Measurements from ENCODE around the gene TMTC1. TPM values are rescaled to one million over a fixed set of nuclear protein-coding genes. Genes with fewer than 3 reads are reported as not detected.
A peak's percentile ranks its signal among the peaks of the same experiment; 100 is the strongest.

TMTC1 gene
- total and polyA plus RNA-seq, 7 experiments from 2014 or later = 0.19 to 2.8 (median 0.46) TPM; not detected in 3

DNA sequence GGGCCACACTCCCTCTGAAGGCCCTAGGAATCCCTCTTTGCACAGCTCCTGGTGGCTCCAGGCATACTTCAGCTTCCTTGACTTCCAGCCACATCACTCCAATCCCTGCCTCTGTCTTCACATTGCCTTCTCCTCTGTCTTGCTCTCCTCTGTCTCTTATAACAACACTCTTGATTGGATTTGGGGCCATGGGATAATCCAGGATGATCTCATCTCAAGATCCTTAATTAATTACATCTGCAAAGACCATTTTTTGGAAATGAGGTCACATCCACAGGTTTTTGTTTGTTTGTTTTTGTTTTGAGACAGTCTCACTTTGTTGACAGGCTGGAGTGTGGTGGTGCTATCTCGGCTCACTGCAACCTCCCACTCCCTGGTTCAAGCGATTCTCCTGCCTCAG is 88.7 kb downstream of the TMTC1 start:
- H3K27ac Mint-ChIP-seq = peak overlapping the region in 1 of 9 donors; percentile 24
- H3K27me3 Mint-ChIP-seq = peaks cover 0 to 8% (median 6%) of the 10 kb centered on the region in 5 donors
- H3K9me3 ChIP-seq (ENCODE audit: control insufficient read depth in 2 of 3, low read length in 3 of 3) = no peaks in the 10 kb centered on the region
- DNase-seq = no peak
- no peak overlapping the region for H3K27ac ChIP-seq (ENCODE audit: low read depth, low read length)
- ChIA-PET POLR2A (no interaction called here), CTCF (no interaction called here)
- H3K9me3 Mint-ChIP-seq = peaks cover 0 to 5% (median 0%) of the 10 kb centered on the region in 11 donors
- no peak for ATAC-seq
- no peaks in the 10 kb centered on the region for H3K27me3 ChIP-seq (ENCODE audit: control insufficient read depth in 2 of 2, insufficient read depth in 2 of 2, low read length in 2 of 2)
- peaks cover 0 to 6% (median 0%) of the 10 kb centered on the region in 7 donors for H3K4me1 Mint-ChIP-seq
- no peak overlapping the region for H3K4me3 ChIP-seq (ENCODE audit: low read length)
- no peak overlapping the region for H3K4me3 Mint-ChIP-seq
- no peaks in the 10 kb centered on the region for H3K4me1 ChIP-seq (ENCODE audit: control insufficient read depth in 2 of 2, insufficient read depth in 2 of 2, low read length in 2 of 2)
- intact Hi-C loops (cut with micrococcal nuclease) = no loop called here
- H3K36me3 Mint-ChIP-seq = no peaks in the 10 kb centered on the region
- no peaks in the 10 kb centered on the region for H3K36me3 ChIP-seq (ENCODE audit: control insufficient read depth in 2 of 3, insufficient read depth in 3 of 3, low read length in 3 of 3)

DNA sequence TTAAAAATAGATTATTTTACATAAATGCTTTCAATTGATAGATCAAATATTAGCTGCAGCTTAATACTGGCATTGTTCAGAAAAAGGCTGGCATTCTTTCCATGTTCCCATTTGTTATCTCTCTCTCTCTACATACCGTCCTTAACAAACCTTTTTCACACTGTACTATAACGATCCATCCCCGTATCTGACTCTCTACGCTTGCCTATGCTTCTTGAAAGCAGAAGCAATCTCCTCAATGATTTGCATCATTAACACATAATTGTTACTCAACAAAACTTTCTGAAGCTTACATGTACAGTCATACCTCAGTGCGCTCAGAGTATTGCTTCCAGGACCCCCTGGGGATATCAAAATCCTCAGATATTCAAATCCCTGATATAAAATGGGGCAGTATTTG is 89.7 kb downstream of the TMTC1 start:
- ChIA-PET CTCF (no interaction called here), POLR2A (no interaction called here)
- intact Hi-C loops (cut with micrococcal nuclease) = no loop called here
- no peak overlapping the region for H3K27ac Mint-ChIP-seq
- H3K27me3 Mint-ChIP-seq = peaks cover 0 to 17% (median 11%) of the 10 kb centered on the region in 5 donors
- Histone ChIP-seq H3K27me3 (ENCODE audit: control insufficient read depth in 2 of 2, insufficient read depth in 2 of 2, low read length in 2 of 2) (no peaks in the 10 kb centered on the region), H3K36me3 (ENCODE audit: control insufficient read depth in 2 of 3, insufficient read depth in 3 of 3, low read length in 3 of 3) (no peaks in the 10 kb centered on the region), H3K4me1 (ENCODE audit: control insufficient read depth in 2 of 2, insufficient read depth in 2 of 2, low read length in 2 of 2) (no peaks in the 10 kb centered on the region), H3K27ac (ENCODE audit: low read depth, low read length) (no peak overlapping the region), H3K9me3 (ENCODE audit: control insufficient read depth in 2 of 3, low read length in 3 of 3) (no peaks in the 10 kb centered on the region), H3K4me3 (ENCODE audit: low read length) (no peak overlapping the region)
- peaks cover 0 to 11% (median 4%) of the 10 kb centered on the region in 11 donors for H3K9me3 Mint-ChIP-seq
- ATAC-seq (peak; percentile 44), DNase-seq (no peak)
- peaks cover 0 to 6% (median 0%) of the 10 kb centered on the region in 7 donors for H3K4me1 Mint-ChIP-seq
- H3K4me3 Mint-ChIP-seq = no peak overlapping the region
- no peaks in the 10 kb centered on the region for H3K36me3 Mint-ChIP-seq

DNA sequence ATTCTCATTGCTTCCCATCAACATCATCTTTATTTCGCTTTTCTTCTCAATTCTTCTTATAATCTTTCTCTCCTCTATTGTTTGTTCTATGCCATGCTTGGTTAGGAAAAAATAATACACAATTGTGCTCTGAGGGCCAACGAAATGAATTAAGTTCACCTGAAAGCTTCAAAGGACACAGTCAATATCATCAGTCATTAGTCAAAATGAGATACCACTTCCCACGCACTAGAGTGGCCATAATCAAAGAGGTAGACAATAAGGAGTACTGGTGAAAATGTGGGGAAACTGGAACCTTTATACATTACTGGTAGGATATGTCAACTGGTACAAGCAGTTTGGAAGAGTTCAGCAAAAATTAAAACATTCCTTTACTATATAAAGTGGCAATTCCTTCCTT is 91.5 kb downstream of the TMTC1 start:
- Mint-ChIP-seq H3K27ac (no peak overlapping the region), H3K36me3 (no peaks in the 10 kb centered on the region), H3K4me1 (peaks cover 0 to 6% (median 0%) of the 10 kb centered on the region in 7 donors), H3K4me3 (no peak overlapping the region), H3K27me3 (peaks cover 0 to 25% (median 11%) of the 10 kb centered on the region in 5 donors), H3K9me3 (peaks cover 0 to 11% (median 5%) of the 10 kb centered on the region in 11 donors)
- no peak for ATAC-seq
- ChIA-PET POLR2A (no interaction called here), CTCF (no interaction called here)
- intact Hi-C loops (cut with micrococcal nuclease) = no loop called here
- Histone ChIP-seq H3K9me3 (ENCODE audit: control insufficient read depth in 2 of 3, low read length in 3 of 3) (no peaks in the 10 kb centered on the region), H3K27me3 (ENCODE audit: control insufficient read depth in 2 of 2, insufficient read depth in 2 of 2, low read length in 2 of 2) (no peaks in the 10 kb centered on the region), H3K4me1 (ENCODE audit: control insufficient read depth in 2 of 2, insufficient read depth in 2 of 2, low read length in 2 of 2) (no peaks in the 10 kb centered on the region), H3K4me3 (ENCODE audit: low read length) (no peak overlapping the region), H3K36me3 (ENCODE audit: control insufficient read depth in 2 of 3, insufficient read depth in 3 of 3, low read length in 3 of 3) (no peaks in the 10 kb centered on the region), H3K27ac (ENCODE audit: low read depth, low read length) (no peak overlapping the region)
- no peak for DNase-seq

DNA sequence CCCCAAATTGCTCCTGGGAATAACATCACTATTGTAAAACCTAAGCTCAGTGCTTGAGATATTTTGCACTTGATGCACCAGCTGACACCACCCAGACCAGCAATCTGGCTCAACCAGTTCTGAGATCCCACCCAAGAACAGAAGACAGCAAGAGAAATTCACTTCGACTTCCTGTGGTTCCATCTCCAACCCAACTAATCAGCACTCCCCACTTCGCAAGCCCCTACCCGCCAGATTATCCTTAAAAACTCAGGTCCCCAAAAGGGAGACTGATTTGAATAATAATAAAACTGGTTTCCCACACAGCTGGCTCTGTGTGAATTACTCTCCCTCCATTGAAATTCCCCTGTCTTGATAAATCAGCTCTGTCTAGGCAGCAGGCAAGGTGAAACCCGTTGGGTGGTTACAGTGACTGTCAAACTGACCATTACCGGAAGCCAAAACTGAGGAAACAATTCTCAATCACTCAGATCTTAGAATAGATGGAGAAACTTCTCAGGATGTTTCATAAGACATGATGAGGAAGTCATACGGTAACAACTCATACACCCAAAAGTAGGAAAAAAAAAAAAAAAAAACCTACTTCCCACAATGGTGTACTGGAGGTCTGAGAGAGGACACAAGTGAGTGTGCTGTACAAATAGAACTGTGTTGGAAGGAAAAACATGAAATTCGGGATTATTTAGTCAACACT is 92.4 kb downstream of the TMTC1 start:
- no peaks in the 10 kb centered on the region for H3K4me1 ChIP-seq (ENCODE audit: control insufficient read depth in 2 of 2, insufficient read depth in 2 of 2, low read length in 2 of 2)
- intact Hi-C loops (cut with micrococcal nuclease) = no loop called here
- H3K27ac Mint-ChIP-seq = no peak overlapping the region
- no peaks in the 10 kb centered on the region for H3K36me3 Mint-ChIP-seq
- H3K9me3 Mint-ChIP-seq = peaks cover 0 to 11% (median 5%) of the 10 kb centered on the region in 11 donors
- H3K4me1 Mint-ChIP-seq = peaks cover 0 to 6% (median 0%) of the 10 kb centered on the region in 7 donors
- DNase-seq (no peak), ATAC-seq (peak; percentile 66)
- peaks cover 0 to 31% (median 11%) of the 10 kb centered on the region in 5 donors for H3K27me3 Mint-ChIP-seq
- ChIA-PET CTCF (no interaction called here), POLR2A (no interaction called here)
- no peak overlapping the region for H3K27ac ChIP-seq (ENCODE audit: low read depth, low read length)
- H3K4me3 ChIP-seq (ENCODE audit: low read length) = no peak overlapping the region
- H3K4me3 Mint-ChIP-seq = no peak overlapping the region
- H3K27me3 ChIP-seq (ENCODE audit: control insufficient read depth in 2 of 2, insufficient read depth in 2 of 2, low read length in 2 of 2) = no peaks in the 10 kb centered on the region
- no peaks in the 10 kb centered on the region for H3K36me3 ChIP-seq (ENCODE audit: control insufficient read depth in 2 of 3, insufficient read depth in 3 of 3, low read length in 3 of 3)
- no peaks in the 10 kb centered on the region for H3K9me3 ChIP-seq (ENCODE audit: control insufficient read depth in 2 of 3, low read length in 3 of 3)

DNA sequence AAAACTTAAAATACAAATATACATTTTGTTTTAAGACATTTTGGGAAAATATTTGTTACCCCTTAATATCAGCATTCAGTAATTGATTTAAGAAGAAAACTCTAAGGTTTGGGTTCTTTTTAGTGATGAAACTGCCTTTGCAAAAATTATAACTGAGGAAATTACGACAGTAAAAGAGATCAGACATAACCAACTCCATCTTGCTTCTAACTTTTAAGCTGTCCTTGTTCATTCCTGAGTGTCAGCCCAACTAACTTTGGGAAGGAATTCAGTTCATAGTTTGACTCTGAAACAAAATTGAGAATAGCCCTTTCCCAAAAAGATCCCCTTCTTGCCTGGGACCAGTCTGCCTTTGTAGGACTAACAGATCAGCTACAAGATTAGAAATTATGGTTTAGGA is 93.0 kb downstream of the TMTC1 start:
- no peak overlapping the region for H3K4me3 Mint-ChIP-seq
- peaks cover 0 to 6% (median 0%) of the 10 kb centered on the region in 7 donors for H3K4me1 Mint-ChIP-seq
- no peak overlapping the region for H3K27ac Mint-ChIP-seq
- H3K9me3 Mint-ChIP-seq = peaks cover 0 to 11% (median 5%) of the 10 kb centered on the region in 11 donors
- Histone ChIP-seq H3K27ac (ENCODE audit: low read depth, low read length) (no peak overlapping the region), H3K4me3 (ENCODE audit: low read length) (no peak overlapping the region), H3K27me3 (ENCODE audit: control insufficient read depth in 2 of 2, insufficient read depth in 2 of 2, low read length in 2 of 2) (no peaks in the 10 kb centered on the region), H3K36me3 (ENCODE audit: control insufficient read depth in 2 of 3, insufficient read depth in 3 of 3, low read length in 3 of 3) (no peaks in the 10 kb centered on the region), H3K4me1 (ENCODE audit: control insufficient read depth in 2 of 2, insufficient read depth in 2 of 2, low read length in 2 of 2) (no peaks in the 10 kb centered on the region), H3K9me3 (ENCODE audit: control insufficient read depth in 2 of 3, low read length in 3 of 3) (no peaks in the 10 kb centered on the region)
- ChIA-PET POLR2A (no interaction called here), CTCF (no interaction called here)
- peaks cover 0 to 32% (median 11%) of the 10 kb centered on the region in 5 donors for H3K27me3 Mint-ChIP-seq
- no peak for ATAC-seq
- intact Hi-C loops (cut with micrococcal nuclease) = no loop called here
- no peak for DNase-seq
- H3K36me3 Mint-ChIP-seq = no peaks in the 10 kb centered on the region

DNA sequence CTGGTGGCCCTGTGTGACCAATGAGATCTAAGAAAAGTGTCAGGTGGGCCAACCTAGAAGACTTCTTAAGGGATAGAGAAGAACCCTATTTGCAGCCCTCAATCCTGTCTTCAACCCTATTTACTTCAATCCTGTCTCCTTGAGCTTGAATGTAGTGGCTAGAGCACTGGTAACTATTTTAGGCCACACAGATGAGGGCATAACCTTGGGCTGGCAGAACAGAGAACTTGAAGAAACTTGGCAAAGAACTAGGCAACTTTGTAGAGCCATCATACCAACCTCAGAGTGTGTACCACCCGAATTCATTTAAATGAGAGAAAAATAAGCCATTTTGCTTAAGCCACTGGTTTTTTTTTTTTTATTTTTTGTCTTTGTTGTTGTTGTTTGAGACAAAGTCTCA is 94.8 kb downstream of the TMTC1 start:
- H3K4me1 Mint-ChIP-seq = peaks cover 0 to 6% (median 0%) of the 10 kb centered on the region in 7 donors
- H3K4me1 ChIP-seq (ENCODE audit: control insufficient read depth in 2 of 2, insufficient read depth in 2 of 2, low read length in 2 of 2) = no peaks in the 10 kb centered on the region
- DNase-seq = no peak
- peaks cover 0 to 11% (median 4%) of the 10 kb centered on the region in 11 donors for H3K9me3 Mint-ChIP-seq
- ATAC-seq = no peak
- peaks cover 6 to 32% (median 11%) of the 10 kb centered on the region in 5 donors for H3K27me3 Mint-ChIP-seq
- H3K27ac ChIP-seq (ENCODE audit: low read depth, low read length) = no peak overlapping the region
- H3K36me3 Mint-ChIP-seq = no peaks in the 10 kb centered on the region
- intact Hi-C loops (cut with micrococcal nuclease) = no loop called here
- H3K27me3 ChIP-seq (ENCODE audit: control insufficient read depth in 2 of 2, insufficient read depth in 2 of 2, low read length in 2 of 2) = peaks cover 0 to 3% of the 10 kb centered on the region in 2 donors
- no peaks in the 10 kb centered on the region for H3K36me3 ChIP-seq (ENCODE audit: control insufficient read depth in 2 of 3, insufficient read depth in 3 of 3, low read length in 3 of 3)
- no peak overlapping the region for H3K4me3 Mint-ChIP-seq
- H3K9me3 ChIP-seq (ENCODE audit: control insufficient read depth in 2 of 3, low read length in 3 of 3) = no peaks in the 10 kb centered on the region
- no peak overlapping the region for H3K4me3 ChIP-seq (ENCODE audit: low read length)
- ChIA-PET CTCF (no interaction called here), POLR2A (no interaction called here)
- no peak overlapping the region for H3K27ac Mint-ChIP-seq

DNA sequence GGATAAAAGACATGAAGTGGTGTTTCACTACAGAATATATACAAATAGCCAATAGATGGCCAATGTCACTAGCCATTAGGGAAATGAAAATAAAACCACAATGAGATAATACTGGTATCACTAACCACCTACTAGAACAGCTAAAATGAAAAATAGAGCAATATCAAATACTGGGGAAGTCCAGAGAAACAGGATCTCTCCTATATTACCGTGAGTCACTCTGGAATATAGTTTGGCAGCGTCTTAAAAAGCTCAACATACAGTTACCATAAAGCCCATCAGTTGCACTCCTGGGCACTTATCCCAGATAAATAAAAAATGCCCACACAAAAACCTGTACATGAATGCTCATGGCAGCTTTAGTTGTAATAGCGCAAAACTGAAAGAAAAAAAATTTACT is 101.7 kb downstream of the TMTC1 start:
- H3K27ac Mint-ChIP-seq = no peak overlapping the region
- intact Hi-C loops (cut with micrococcal nuclease) = no loop called here

More for the DNA sequence above, 101.7 kb downstream of the TMTC1 start:
- Mint-ChIP-seq H3K4me3 (no peak overlapping the region), H3K4me1 (no peaks in the 10 kb centered on the region), H3K27me3 (peaks cover 5 to 8% (median 6%) of the 10 kb centered on the region in 5 donors), H3K36me3 (no peaks in the 10 kb centered on the region), H3K9me3 (peaks cover 0 to 3% (median 0%) of the 10 kb centered on the region in 11 donors)
- H3K27me3 ChIP-seq (ENCODE audit: control insufficient read depth in 2 of 2, insufficient read depth in 2 of 2, low read length in 2 of 2) = peaks cover 0 to 3% of the 10 kb centered on the region in 2 donors
- POLR2A ChIA-PET = no interaction called here
- no peaks in the 10 kb centered on the region for H3K9me3 ChIP-seq (ENCODE audit: control insufficient read depth in 2 of 3, low read length in 3 of 3)
- no peaks in the 10 kb centered on the region for H3K4me1 ChIP-seq (ENCODE audit: control insufficient read depth in 2 of 2, insufficient read depth in 2 of 2, low read length in 2 of 2)
- ATAC-seq (no peak), DNase-seq (no peak)
- CTCF ChIA-PET = no interaction called here
- no peak overlapping the region for H3K4me3 ChIP-seq (ENCODE audit: low read length)
- no peak overlapping the region for H3K27ac ChIP-seq (ENCODE audit: low read depth, low read length)
- H3K36me3 ChIP-seq (ENCODE audit: control insufficient read depth in 2 of 3, insufficient read depth in 3 of 3, low read length in 3 of 3) = no peaks in the 10 kb centered on the region

All from naive thymus-derived CD4-positive, alpha-beta T cell (primary cell).